Ascending aorta (tissue), 2 donors: ENCODE measurements around the gene CCSER1. TPM values are rescaled to one million over a fixed set of nuclear protein-coding genes. Genes with fewer than 3 reads are reported as not detected.

Source experiments
- DNase-seq, 2 donors: peaks; one replicate each; pipeline ENCODE4 v3.0.0-alpha.2; 2019; ENCODE audit warnings: low spot score in 2 of 2
- H3K27ac ChIP-seq, 2 donors: fragments of 200-600 bp; sonication (generic); one replicate each; pipeline ENCODE4 v1.5.1; 2016 to 2017; ENCODE audit warnings: mild to moderate bottlenecking in 1 of 2
- H3K27me3 ChIP-seq: fragments of 200-600 bp; sonication (generic); one replicate; pipeline ENCODE4 v1.5.1; 2017
- H3K36me3 ChIP-seq, 2 donors: fragments of 200-600 bp; sonication (generic); one replicate each; pipeline ENCODE4 v1.5.1; 2016
- H3K4me1 ChIP-seq, 2 donors: fragments of 200-600 bp; sonication (generic); one replicate each; pipeline ENCODE4 v1.5.1; 2016 to 2017; ENCODE audit warnings: mild to moderate bottlenecking in 1 of 2
- H3K4me3 ChIP-seq, 2 donors: fragments of 200-600 bp; sonication (generic); one replicate each; pipeline ENCODE4 v1.5.1; 2016 to 2017; ENCODE audit warnings: mild to moderate bottlenecking in 1 of 2
- H3K9me3 ChIP-seq, 2 donors: fragments of 200-600 bp; sonication (generic); one replicate each; pipeline ENCODE4 v1.5.1; 2016
- CTCF ChIP-seq, 3 experiments: fragments of 200-600 bp in 2 of 3; fragments of 450-650 bp in 1 of 3; sonication (generic) in 2 of 3; IDR thresholded peaks; one replicate each; pipeline ENCODE4 v1.5.1; 2016 to 2019; ENCODE audit warnings: antibody characterized with exemption in 3 of 3, mild to moderate bottlenecking in 1 of 3, moderate library complexity in 1 of 3
- intact Hi-C: fragments of 100-400 bp; cut with DNase I; formaldehyde crosslinking; loops from one replicate; pipeline ENCODE4 v1.15.1; 2023
- total RNA-seq: library from RNA; depleted of rRNA; stranded (reverse); fragments of >200 nt; gene quantifications from one replicate; pipeline ENCODE4 v1.1.0, GENCODE V29; 2016

The CCSER1 gene
- 8.9 TPM for total RNA-seq

- DNase-seq, result peak in 1 of 2 donors; percentile 75
- H3K27ac ChIP-seq, result peak within 1 kb of the TSS; percentile 13 to 15
- H3K27me3 ChIP-seq, result no peaks in the 10 kb centered on the region
- H3K9me3 ChIP-seq, result no peaks in the 10 kb centered on the region
- H3K36me3 ChIP-seq, result no peaks in the 10 kb centered on the region
- peaks cover 0 to 3% of the 10 kb centered on the region in 2 donors for H3K4me1 ChIP-seq
- H3K4me3 ChIP-seq, result peak within 1 kb of the TSS; percentile 58 to 79
- intact Hi-C loops, result no loop called here
- no peak for TF ChIP-seq CTCF (IDR thresholded peaks at IDR 0.05)
These were observed at the start of gene CCSER1 for GRCh38 chr4:90127223-90127705. CCSER1 (plus strand) TSS chr4:90127394.

GRCh38 chr4:90078440-90078839, 48.8 kb upstream of the CCSER1 start:
- TF ChIP-seq CTCF (IDR thresholded peaks at IDR 0.05), result no peak
- H3K4me3 ChIP-seq, result no peak overlapping the region
- no peaks in the 10 kb centered on the region for H3K27me3 ChIP-seq
- no peak overlapping the region for H3K27ac ChIP-seq
- intact Hi-C loops, result no loop called here
- H3K36me3 ChIP-seq, result no peaks in the 10 kb centered on the region
- no peak for DNase-seq
- H3K9me3 ChIP-seq, result no peaks in the 10 kb centered on the region
- H3K4me1 ChIP-seq, result no peaks in the 10 kb centered on the region

GRCh38 chr4:90080116-90080515, 47.1 kb upstream of the CCSER1 start:
- H3K27ac ChIP-seq, result no peak overlapping the region
- no peak for TF ChIP-seq CTCF (IDR thresholded peaks at IDR 0.05)
- no peak for DNase-seq
- H3K27me3 ChIP-seq, result no peaks in the 10 kb centered on the region
- no peaks in the 10 kb centered on the region for H3K4me1 ChIP-seq
- intact Hi-C loops, result no loop called here
- no peaks in the 10 kb centered on the region for H3K36me3 ChIP-seq
- H3K9me3 ChIP-seq, result no peaks in the 10 kb centered on the region
- no peak overlapping the region for H3K4me3 ChIP-seq

- no peak overlapping the region for H3K4me3 ChIP-seq
- no peak for TF ChIP-seq CTCF (IDR thresholded peaks at IDR 0.05)
- no peak for DNase-seq
- no peaks in the 10 kb centered on the region for H3K4me1 ChIP-seq
- H3K27ac ChIP-seq, result no peak overlapping the region
- H3K36me3 ChIP-seq, result no peaks in the 10 kb centered on the region
- intact Hi-C loops, result no loop called here
- no peaks in the 10 kb centered on the region for H3K9me3 ChIP-seq
- H3K27me3 ChIP-seq, result no peaks in the 10 kb centered on the region
These were observed 45.6 kb upstream of the CCSER1 start for GRCh38 chr4:90081432-90082144.

GRCh38 chr4:90082449-90082848, 44.7 kb upstream of the CCSER1 start:
- intact Hi-C loops, result no loop called here
- no peak overlapping the region for H3K4me3 ChIP-seq
- no peaks in the 10 kb centered on the region for H3K9me3 ChIP-seq
- no peaks in the 10 kb centered on the region for H3K36me3 ChIP-seq
- TF ChIP-seq CTCF (IDR thresholded peaks at IDR 0.05), result no peak
- no peaks in the 10 kb centered on the region for H3K27me3 ChIP-seq
- H3K27ac ChIP-seq, result no peak overlapping the region
- DNase-seq, result no peak
- no peaks in the 10 kb centered on the region for H3K4me1 ChIP-seq
